ENCODE results near the gene DEFB123.

The DEFB123 gene

GRCh38 chr20:31474758-31475427 lies 34.5 kb downstream of the DEFB123 start, which contains the start of the genes DEFB124 and REM1:
Gene DEFB124 (minus strand): TSS chr20:31475127. CDS start chr20:31473013, 2,114 bp downstream.
Gene REM1 (plus strand): TSS chr20:31475288. CDS start chr20:31476446, 1,158 bp downstream.
- DNase-seq, result no peak

GRCh38 chr20:31475472-31476293 lies 35.3 kb downstream of the DEFB123 start:
- DNase-seq, result no peak

- no peak for DNase-seq
Measured at GRCh38 chr20:31476294-31476585, 35.8 kb downstream of the DEFB123 start.

- DNase-seq, result no peak
Measured at GRCh38 chr20:31476643-31477215, 36.3 kb downstream of the DEFB123 start.

GRCh38 chr20:31484001-31484400 lies 43.6 kb downstream of the DEFB123 start:
- DNase-seq, result no peak

DNA sequence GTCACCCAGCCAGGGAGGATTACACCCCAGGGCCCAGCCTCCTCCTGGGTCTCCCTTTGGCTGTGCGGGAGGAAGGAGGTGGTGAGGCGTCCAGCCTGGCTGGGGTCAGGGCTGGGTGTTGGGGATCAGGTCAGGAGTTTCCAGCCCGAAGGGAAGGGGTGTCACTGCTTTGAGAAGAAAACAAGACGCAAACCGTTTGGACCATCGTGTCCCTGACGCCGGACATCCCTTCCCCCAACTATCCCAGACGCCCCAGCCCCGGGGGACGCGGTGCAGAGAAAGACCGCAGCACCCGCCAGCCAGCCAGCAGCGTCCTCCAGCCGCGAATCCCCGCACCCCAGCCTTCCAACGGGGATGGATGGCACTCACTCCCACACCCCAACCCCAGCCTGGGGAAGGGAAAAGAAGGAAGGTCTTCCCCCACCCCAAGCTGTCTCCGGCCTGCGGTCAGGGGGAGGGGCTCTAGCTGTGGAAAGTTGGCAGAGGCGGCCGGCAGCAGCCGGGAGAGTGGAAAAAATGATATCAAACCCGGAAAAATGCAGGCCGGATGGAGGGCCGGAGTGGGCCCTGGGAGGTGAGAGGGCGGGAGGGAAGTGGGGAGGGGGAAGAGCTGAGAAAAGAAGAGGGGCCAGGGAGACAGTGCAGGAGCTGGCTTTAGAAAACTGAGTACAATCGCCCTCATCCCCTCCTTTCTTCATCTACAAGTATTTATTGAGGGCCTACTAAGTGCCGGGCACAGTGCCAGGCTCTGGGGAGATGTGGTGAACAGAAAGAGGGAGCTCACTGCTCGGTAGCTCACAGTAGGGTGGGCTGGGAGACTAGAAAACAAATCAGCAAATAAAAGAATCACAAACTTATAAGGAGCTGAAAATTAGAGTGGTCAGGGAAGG lies 45.3 kb downstream of the DEFB123 start:
- no peak for DNase-seq

DNA sequence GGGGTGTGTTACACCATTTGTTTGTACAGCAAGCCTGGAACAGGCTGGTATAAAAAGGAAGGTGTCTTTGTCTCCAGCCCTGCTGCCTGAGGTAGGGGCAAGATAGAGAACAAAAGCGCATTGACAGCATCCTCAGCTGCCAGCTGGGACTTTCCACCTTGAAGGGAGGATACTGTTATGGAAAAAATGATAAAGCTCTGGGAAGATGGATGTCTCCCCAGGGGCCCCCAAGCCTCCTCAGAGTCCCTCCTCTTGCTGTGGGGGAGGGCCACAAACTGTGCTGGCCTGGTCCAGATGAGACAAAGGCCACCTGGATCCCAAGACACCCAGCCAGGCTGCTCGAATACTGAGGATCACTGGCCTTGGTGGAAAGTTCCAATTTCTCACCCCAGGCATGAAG lies 47.7 kb downstream of the DEFB123 start:
- DNase-seq, result no peak

DNA sequence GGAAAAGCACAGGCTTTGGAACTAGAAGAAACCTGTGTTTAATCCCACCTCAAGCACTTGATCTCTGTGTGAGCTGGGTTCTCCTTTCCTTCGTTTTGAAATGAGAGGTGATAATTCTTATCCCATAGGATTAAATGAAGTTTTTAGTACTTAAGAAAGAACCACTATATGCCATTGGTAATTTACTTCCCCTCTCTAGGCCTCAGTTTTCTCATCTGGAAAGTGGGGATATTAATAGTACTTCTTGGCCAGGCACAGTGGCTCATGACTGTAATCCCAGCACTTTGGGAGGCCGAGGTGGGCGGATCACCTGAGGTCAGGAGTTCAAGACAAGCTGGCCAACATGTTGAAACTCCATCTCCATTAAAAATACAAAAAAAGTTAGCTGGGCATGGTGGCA lies 48.7 kb downstream of the DEFB123 start:
- no peak for DNase-seq

DNA sequence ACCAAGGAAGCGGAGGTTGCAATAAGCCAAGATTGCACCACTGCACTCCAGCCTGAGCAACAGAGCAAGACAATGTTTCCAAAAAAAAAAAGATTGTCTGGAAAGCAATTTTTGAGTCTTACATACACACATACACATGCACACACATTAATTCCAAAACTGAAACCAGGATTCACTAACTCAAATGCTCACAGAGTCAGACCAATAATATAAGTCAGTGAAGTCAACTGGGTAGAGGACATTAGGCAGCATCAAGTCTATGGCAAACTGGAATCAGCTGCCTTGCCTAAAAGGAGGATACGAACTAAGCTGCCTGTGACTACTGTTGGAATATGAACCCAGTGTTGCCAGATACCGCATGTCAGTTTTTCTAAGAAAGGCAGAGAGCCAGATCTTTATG lies 50.3 kb downstream of the DEFB123 start:
- DNase-seq, result no peak

DNA sequence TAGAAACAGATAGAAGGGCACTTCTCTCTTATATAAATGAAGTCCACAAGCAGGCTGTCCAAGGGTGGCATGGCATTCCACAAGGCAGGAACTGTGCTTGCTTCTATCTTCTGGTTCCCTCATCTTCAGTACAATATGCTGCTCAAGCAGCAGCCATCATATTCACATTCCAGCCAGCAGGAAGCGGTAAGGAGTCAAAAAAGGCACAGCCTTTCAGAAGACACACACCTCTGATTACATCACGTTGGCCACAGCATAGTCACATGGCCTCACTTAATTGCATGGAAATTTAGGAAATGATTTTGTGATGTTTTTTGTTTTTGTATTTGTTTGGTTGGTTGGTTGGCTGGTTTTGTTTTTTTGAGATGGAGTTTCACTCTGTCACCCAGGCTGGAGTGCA lies 53.7 kb downstream of the DEFB123 start:
- DNase-seq, result no peak

DNA sequence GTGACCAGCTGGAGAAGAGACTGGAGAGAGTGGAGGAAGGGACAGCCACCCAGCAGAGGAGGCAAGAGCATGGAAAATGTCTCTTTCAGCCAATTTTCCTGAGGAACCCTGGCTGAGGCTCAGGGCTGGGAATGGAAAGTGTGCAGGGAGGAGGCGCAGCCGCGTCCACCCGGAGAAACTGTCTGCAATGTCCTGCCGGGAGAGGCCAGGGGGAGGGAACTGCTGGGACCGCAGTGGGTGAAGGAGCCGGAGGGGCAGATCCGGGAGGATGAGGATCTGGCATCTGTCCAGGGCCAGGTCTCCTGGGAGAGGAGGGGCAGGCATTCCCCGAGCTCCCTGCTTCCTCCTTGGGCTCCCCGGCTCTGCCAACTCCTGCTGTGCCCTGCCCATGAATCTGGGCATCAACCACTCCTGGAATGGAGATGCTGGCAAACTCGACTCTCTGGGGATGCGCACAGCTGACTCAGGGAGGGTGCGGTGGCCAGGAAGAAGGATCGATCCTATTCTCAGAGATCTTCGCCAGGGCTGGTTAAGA lies 56.4 kb downstream of the DEFB123 start:
- DNase-seq, result no peak

GRCh38 chr20:31497838-31498540 lies 57.6 kb downstream of the DEFB123 start:
- no peak for DNase-seq
